Omental fat pad (tissue), 4 donors: ENCODE data around the gene CDC42BPB. TPM values are rescaled to one million over a fixed set of nuclear protein-coding genes. Genes with fewer than 3 reads are reported as not detected.

Experiments
- ATAC-seq: fragments of 150-250 bp; one replicate; pipeline ENCODE4 v1.9.1; 2016; ENCODE audit warnings: mild to moderate bottlenecking, moderate library complexity; ENCODE audit not compliant: low FRiP score
- DNase-seq: peaks from one replicate; pipeline ENCODE4 v3.0.0-alpha.2; 2019; ENCODE audit warnings: low spot score
- total RNA-seq, 4 donors: library from RNA; depleted of rRNA; stranded (reverse); fragments of >200 nt; gene quantifications; one replicate each; pipeline ENCODE4 v1.1.0, GENCODE V29; 2016
- TF ChIP-seq, protein P1 (sequence below), 3 donors: fragments of 450-650 bp; IDR thresholded peaks; one replicate each; pipeline ENCODE4 v1.5.1; 2016 to 2017; ENCODE audit warnings: antibody characterized with exemption in 3 of 3, mild to moderate bottlenecking in 3 of 3, moderate library complexity in 2 of 3

The CDC42BPB gene
- total RNA-seq, 4 donors from 2014 or later: 63.7 to 131 (median 113) TPM

DNA sequence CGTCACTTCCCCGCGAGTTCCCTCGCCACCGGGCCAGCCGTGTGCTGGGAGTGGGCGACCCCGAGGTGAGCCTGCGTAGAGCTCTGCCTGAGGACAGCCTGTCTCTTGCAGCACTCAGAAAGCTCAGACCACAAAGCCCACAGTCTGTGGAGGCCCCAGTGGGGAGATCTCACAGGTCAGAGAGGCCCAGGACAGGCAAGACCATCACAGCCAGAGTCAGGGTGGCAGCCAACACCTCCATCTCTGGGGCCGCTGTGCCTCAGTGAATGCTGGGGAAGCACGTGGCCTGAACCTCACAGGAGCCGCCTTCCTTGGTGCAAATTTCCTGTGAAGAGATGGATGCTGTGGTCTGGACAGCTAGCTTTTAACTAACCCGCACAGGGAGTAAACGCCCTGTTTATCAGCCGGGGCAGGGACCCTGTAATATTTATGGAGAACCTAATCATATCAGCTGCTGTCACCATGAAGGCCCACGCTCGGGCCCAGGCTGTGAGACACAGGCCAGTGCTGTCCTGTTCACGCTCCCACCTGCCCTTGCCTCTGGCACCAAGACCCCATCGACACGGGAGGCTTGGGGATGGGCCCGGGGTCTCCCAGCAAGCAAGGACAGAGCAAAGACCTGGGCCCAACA lies 56.9 kb downstream of the CDC42BPB start:
- TF ChIP-seq, protein P1, sequence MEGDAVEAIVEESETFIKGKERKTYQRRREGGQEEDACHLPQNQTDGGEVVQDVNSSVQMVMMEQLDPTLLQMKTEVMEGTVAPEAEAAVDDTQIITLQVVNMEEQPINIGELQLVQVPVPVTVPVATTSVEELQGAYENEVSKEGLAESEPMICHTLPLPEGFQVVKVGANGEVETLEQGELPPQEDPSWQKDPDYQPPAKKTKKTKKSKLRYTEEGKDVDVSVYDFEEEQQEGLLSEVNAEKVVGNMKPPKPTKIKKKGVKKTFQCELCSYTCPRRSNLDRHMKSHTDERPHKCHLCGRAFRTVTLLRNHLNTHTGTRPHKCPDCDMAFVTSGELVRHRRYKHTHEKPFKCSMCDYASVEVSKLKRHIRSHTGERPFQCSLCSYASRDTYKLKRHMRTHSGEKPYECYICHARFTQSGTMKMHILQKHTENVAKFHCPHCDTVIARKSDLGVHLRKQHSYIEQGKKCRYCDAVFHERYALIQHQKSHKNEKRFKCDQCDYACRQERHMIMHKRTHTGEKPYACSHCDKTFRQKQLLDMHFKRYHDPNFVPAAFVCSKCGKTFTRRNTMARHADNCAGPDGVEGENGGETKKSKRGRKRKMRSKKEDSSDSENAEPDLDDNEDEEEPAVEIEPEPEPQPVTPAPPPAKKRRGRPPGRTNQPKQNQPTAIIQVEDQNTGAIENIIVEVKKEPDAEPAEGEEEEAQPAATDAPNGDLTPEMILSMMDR (IDR thresholded peaks at IDR 0.05): no peak
- no peak for DNase-seq
- ATAC-seq: no peak

DNA sequence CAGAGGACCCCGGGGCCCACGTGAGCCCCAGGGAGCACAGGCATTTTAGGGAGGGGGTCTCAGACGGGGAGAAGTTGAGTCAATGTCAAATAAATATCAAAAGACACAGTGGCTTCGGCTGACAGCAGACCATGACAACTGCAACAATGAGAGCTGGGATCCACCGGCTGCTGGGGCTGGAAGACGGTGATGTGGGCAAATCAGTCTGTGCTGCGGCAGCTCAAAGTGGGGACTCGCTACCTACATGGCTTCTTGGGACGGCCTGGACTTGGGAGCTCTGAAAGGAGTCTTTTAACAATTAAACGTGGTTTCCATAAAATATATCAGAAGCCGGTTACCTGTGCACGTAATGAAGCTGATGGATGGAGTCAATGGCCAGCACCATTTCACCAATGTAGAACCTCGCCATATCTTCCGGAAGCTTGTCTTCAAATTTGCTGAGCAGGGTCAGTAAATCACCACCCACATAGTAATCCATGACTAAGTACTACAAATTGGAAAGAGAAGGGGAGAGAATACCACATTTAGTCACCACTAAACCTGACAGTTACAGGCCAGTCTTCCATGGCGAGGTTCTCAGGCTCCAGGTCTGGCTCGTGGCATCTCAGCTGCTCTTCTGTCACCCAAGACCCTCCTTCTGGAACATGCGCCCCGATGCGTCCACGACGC lies 58.0 kb downstream of the CDC42BPB start:
- TF ChIP-seq, protein P1 (IDR thresholded peaks at IDR 0.05): no peak
- ATAC-seq (no peak), DNase-seq (no peak)

DNA sequence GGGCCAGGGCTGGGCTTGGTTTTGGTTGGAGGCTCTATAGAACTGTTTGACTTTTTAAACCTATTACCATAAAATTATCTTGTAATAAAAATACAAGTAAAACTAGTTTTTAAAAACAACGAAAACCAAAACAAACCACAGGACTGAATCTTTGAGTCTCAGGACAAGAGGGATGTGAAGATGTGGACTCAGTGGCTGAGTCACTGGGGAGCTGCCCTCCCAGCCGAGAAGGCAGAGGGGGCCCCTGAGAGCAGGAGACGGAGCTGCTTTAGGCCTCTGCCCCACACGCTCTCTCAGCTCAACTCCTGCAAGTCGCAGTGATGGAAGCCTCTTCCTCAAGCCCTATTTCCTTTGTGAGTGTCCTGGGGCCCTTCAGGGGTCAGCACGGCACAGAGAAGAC lies 59.0 kb downstream of the CDC42BPB start:
- DNase-seq (no peak), ATAC-seq (no peak)
- TF ChIP-seq, protein P1 (IDR thresholded peaks at IDR 0.05): no peak

DNA sequence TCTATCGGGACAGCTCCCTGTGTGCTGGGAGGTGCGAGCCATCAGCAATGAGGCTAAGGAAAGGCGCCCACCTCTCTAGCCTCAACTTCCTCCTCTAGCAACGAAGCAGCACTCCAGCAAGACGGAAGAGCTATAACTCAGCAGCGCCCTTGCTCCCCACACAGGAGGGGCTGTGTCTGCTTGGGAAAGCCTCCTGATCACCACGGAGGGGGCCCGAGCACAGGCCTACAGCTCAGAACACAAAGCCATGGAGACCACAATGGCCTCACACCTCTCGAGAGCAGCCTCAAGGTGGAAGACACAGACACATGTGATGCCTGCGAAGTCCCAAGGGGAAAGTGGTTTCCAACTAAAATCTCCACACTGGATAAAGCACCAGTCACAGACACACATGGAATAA lies 60.4 kb downstream of the CDC42BPB start:
- ATAC-seq (no peak), DNase-seq (no peak)
- TF ChIP-seq, protein P1 (IDR thresholded peaks at IDR 0.05): no peak

DNA sequence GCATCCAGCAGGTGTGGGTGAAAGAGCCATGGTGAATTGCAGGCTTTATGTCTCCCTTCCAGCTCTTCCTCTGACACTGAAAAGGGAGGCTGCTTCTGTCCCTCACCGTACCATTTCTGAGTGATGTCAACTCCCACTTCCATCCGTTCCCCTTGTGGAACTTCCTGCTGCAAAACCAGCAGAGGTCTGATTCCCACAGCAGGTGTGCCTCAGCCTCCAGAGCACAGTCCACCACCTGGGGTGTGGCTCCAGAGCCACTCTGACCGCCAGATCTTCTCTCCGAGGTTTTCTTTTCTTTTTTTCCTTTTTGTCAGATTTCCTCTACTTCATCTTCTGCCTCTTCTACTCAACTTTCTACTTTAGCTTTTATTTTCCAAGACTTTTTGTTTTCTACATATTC lies 62.7 kb downstream of the CDC42BPB start:
- no peak for ATAC-seq
- TF ChIP-seq, protein P1 (IDR thresholded peaks at IDR 0.05): no peak

DNA sequence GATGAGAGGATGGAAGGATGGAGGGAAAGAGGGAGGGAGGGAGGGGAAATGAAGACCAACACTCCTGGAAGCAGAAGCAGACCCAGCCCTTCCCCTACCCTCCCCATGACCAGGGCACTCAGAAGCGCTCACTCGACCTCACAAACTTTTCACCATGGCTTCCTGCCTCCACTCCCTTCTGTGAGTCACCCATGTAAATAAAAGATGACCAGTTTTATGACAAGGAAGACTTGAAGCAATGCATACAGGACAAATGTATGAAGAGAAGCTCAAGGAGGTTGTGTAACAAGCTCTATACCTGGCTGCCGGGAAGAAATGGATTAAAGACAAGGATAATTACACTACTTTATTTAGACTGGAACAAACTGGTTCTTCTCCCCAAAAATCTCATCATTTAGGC lies 63.8 kb downstream of the CDC42BPB start:
- DNase-seq: no peak
- TF ChIP-seq, protein P1 (IDR thresholded peaks at IDR 0.05): no peak
- ATAC-seq: no peak

More for the DNA sequence above, 62.7 kb downstream of the CDC42BPB start:
- no peak for DNase-seq

DNA sequence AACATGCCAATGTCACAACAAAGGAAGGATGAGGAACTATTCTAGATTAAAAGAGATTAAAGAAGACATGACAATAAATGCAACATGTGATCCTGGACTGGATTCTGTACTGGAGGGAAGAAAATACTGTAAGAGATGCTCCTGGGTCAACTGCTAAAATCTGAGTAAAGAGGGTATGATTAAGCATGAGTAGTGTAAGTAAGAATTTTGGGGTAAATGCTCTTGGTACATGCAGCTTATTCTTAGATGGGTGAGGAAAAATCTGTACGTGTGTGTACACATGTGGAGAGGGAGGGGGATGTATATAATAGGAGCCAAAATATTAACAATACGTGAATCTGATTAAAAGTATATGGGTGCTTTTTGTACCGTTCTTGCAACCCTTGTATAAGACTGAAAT lies 66.0 kb downstream of the CDC42BPB start:
- no peak for ATAC-seq
- DNase-seq: no peak
- TF ChIP-seq, protein P1 (IDR thresholded peaks at IDR 0.05): no peak
